Central memory CD8-positive, alpha-beta T cell (primary cell): ENCODE results near the gene CHST11.

Source experiments
- ATAC-seq: fragments of 150-1000 bp; cut with Tn5 transposase; replicated peaks from 2 replicates; pipeline ENCODE4 v1.10.0; 2022; ENCODE audit warnings: mild to moderate bottlenecking, moderate FRiP score, moderate number of reproducible peaks; ENCODE audit not compliant: poor library complexity, severe bottlenecking; ENCODE audit errors: extremely low read depth
- DNase-seq, 2 donors: peaks; one replicate each; pipeline ENCODE4 v3.0.0; 2021; ENCODE audit warnings: low spot score in 2 of 2
- H3K27ac Mint-ChIP-seq: one replicate; pipeline ENCODE4 v1.8.0; 2022; ENCODE audit warnings: low read depth, mild to moderate bottlenecking, moderate library complexity, mixed read lengths
- H3K27me3 Mint-ChIP-seq: one replicate; pipeline ENCODE4 v1.8.0; 2022; ENCODE audit warnings: mixed read lengths
- H3K36me3 Mint-ChIP-seq: one replicate; pipeline ENCODE4 v1.8.0; 2022; ENCODE audit warnings: mild to moderate bottlenecking, moderate library complexity, mixed read lengths; ENCODE audit not compliant: insufficient read depth
- H3K4me1 Mint-ChIP-seq: one replicate; pipeline ENCODE4 v1.8.0; 2022; ENCODE audit warnings: mixed read lengths
- H3K4me3 Mint-ChIP-seq: one replicate; pipeline ENCODE4 v1.8.0; 2022; ENCODE audit warnings: mild to moderate bottlenecking, moderate library complexity, mixed read lengths
- H3K9me3 Mint-ChIP-seq: one replicate; pipeline ENCODE4 v1.8.0; 2022; ENCODE audit warnings: mixed read lengths

CHST11 gene

GRCh38 chr12:104680491-104680890 lies 223.7 kb downstream of the CHST11 start:
- no peak overlapping the region for H3K4me3 Mint-ChIP-seq
- no peak for DNase-seq
- H3K4me1 Mint-ChIP-seq, result peaks cover 71% of the 10 kb centered on the region
- peaks cover 8% of the 10 kb centered on the region for H3K36me3 Mint-ChIP-seq
- H3K9me3 Mint-ChIP-seq, result no peaks in the 10 kb centered on the region
- H3K27ac Mint-ChIP-seq, result peak overlapping the region; percentile 7
- ATAC-seq, result no peak
- no peaks in the 10 kb centered on the region for H3K27me3 Mint-ChIP-seq

GRCh38 chr12:104681012-104681690 lies 224.4 kb downstream of the CHST11 start:
- ATAC-seq, result no peak
- Mint-ChIP-seq H3K27me3 (no peaks in the 10 kb centered on the region), H3K9me3 (no peaks in the 10 kb centered on the region), H3K36me3 (peaks cover 8% of the 10 kb centered on the region), H3K27ac (no peak overlapping the region), H3K4me3 (peak overlapping the region; percentile 22), H3K4me1 (peaks cover 78% of the 10 kb centered on the region)
- DNase-seq, result no peak

GRCh38 chr12:104682790-104683279 lies 226.1 kb downstream of the CHST11 start:
- peak overlapping the region; percentile 72 for H3K27ac Mint-ChIP-seq
- no peaks in the 10 kb centered on the region for H3K27me3 Mint-ChIP-seq
- DNase-seq (peak; percentile 48 to 73), ATAC-seq (peak; percentile 75)
- H3K4me1 Mint-ChIP-seq, result peaks cover 80% of the 10 kb centered on the region
- H3K36me3 Mint-ChIP-seq, result peaks cover 10% of the 10 kb centered on the region
- H3K4me3 Mint-ChIP-seq, result peak overlapping the region; percentile 40
- H3K9me3 Mint-ChIP-seq, result no peaks in the 10 kb centered on the region

GRCh38 chr12:104683831-104684503 lies 227.2 kb downstream of the CHST11 start:
- H3K4me3 Mint-ChIP-seq, result no peak overlapping the region
- no peak overlapping the region for H3K27ac Mint-ChIP-seq
- H3K9me3 Mint-ChIP-seq, result no peaks in the 10 kb centered on the region
- H3K27me3 Mint-ChIP-seq, result no peaks in the 10 kb centered on the region
- H3K36me3 Mint-ChIP-seq, result peaks cover 12% of the 10 kb centered on the region
- DNase-seq (no peak), ATAC-seq (no peak)
- H3K4me1 Mint-ChIP-seq, result peaks cover 87% of the 10 kb centered on the region

GRCh38 chr12:104684884-104685283 lies 228.1 kb downstream of the CHST11 start:
- no peaks in the 10 kb centered on the region for H3K9me3 Mint-ChIP-seq
- H3K27ac Mint-ChIP-seq, result peak overlapping the region; percentile 71
- no peak for DNase-seq

GRCh38 chr12:104685366-104685765 lies 228.6 kb downstream of the CHST11 start:
- Mint-ChIP-seq H3K4me1 (peaks cover 91% of the 10 kb centered on the region), H3K36me3 (peaks cover 11% of the 10 kb centered on the region), H3K4me3 (no peak overlapping the region), H3K27me3 (no peaks in the 10 kb centered on the region), H3K27ac (peak overlapping the region; percentile 71), H3K9me3 (no peaks in the 10 kb centered on the region)
- ATAC-seq (no peak), DNase-seq (no peak)

More at GRCh38 chr12:104684884-104685283, 228.1 kb downstream of the CHST11 start:
- H3K36me3 Mint-ChIP-seq, result peaks cover 13% of the 10 kb centered on the region
- no peak for ATAC-seq
- no peaks in the 10 kb centered on the region for H3K27me3 Mint-ChIP-seq
- no peak overlapping the region for H3K4me3 Mint-ChIP-seq
- H3K4me1 Mint-ChIP-seq, result peaks cover 94% of the 10 kb centered on the region

GRCh38 chr12:104686196-104686595 lies 229.4 kb downstream of the CHST11 start:
- Mint-ChIP-seq H3K4me3 (no peak overlapping the region), H3K36me3 (peaks cover 12% of the 10 kb centered on the region), H3K27me3 (no peaks in the 10 kb centered on the region), H3K4me1 (peaks cover 82% of the 10 kb centered on the region), H3K9me3 (no peaks in the 10 kb centered on the region), H3K27ac (peak overlapping the region; percentile 87)
- ATAC-seq (no peak), DNase-seq (no peak)

GRCh38 chr12:104687823-104688573 lies 231.2 kb downstream of the CHST11 start:
- Mint-ChIP-seq H3K36me3 (peaks cover 12% of the 10 kb centered on the region), H3K27me3 (no peaks in the 10 kb centered on the region), H3K4me1 (peaks cover 80% of the 10 kb centered on the region), H3K27ac (peak overlapping the region; percentile 87), H3K9me3 (no peaks in the 10 kb centered on the region), H3K4me3 (peak overlapping the region; percentile 74)
- peak in 1 of 2 donors; percentile 64 for DNase-seq
- ATAC-seq, result peak; percentile 89

- Mint-ChIP-seq H3K4me1 (peaks cover 81% of the 10 kb centered on the region), H3K27me3 (no peaks in the 10 kb centered on the region), H3K9me3 (no peaks in the 10 kb centered on the region), H3K4me3 (no peak overlapping the region), H3K36me3 (peaks cover 10% of the 10 kb centered on the region), H3K27ac (no peak overlapping the region)
- no peak for DNase-seq
- no peak for ATAC-seq
Measured at GRCh38 chr12:104689635-104690034, 232.9 kb downstream of the CHST11 start.

GRCh38 chr12:104691721-104692556 lies 235.2 kb downstream of the CHST11 start:
- Mint-ChIP-seq H3K36me3 (peaks cover 13% of the 10 kb centered on the region), H3K4me3 (peak overlapping the region; percentile 44), H3K27ac (no peak overlapping the region), H3K27me3 (no peaks in the 10 kb centered on the region), H3K4me1 (peaks cover 79% of the 10 kb centered on the region), H3K9me3 (no peaks in the 10 kb centered on the region)
- ATAC-seq, result no peak
- no peak for DNase-seq

- Mint-ChIP-seq H3K36me3 (peaks cover 12% of the 10 kb centered on the region), H3K27ac (no peak overlapping the region), H3K27me3 (no peaks in the 10 kb centered on the region), H3K4me1 (peaks cover 79% of the 10 kb centered on the region), H3K9me3 (no peaks in the 10 kb centered on the region), H3K4me3 (peak overlapping the region; percentile 18)
- ATAC-seq (no peak), DNase-seq (no peak)
Measured at GRCh38 chr12:104692557-104693218, 235.9 kb downstream of the CHST11 start.
